Lung (tissue), 12 donors: ENCODE measurements around the gene B4GALT6. TPM values are rescaled to one million over a fixed set of nuclear protein-coding genes. Genes with fewer than 3 reads are reported as not detected.

ENCODE experiments used
- ATAC-seq: fragments of 200-7000 bp; cut with Tn5 transposase; one replicate; pipeline ENCODE4 v1.9.1; 2020; ENCODE audit warnings: moderate number of reproducible peaks; ENCODE audit not compliant: insufficient read depth, low FRiP score
- DNase-seq, 3 donors: peaks; one replicate each; pipeline ENCODE4 v3.0.0-alpha.2; 2013 to 2017
- H3K27ac ChIP-seq, 2 donors: one replicate each; pipeline ENCODE4 v1.5.1; 2013; ENCODE audit warnings: mild to moderate bottlenecking in 2 of 2, moderate library complexity in 2 of 2, control low read depth in 1 of 2, inconsistent platforms in 1 of 2, low read depth in 1 of 2, low read length in 1 of 2
- H3K27me3 ChIP-seq, 3 donors: one replicate each; pipeline ENCODE4 v1.5.1; 2013; ENCODE audit warnings: low read length in 2 of 3; ENCODE audit not compliant: control insufficient read depth in 3 of 3, insufficient read depth in 3 of 3
- H3K36me3 ChIP-seq, 4 donors: one replicate each; pipeline ENCODE4 v1.5.1; 2013; ENCODE audit warnings: low read length in 4 of 4, mild to moderate bottlenecking in 1 of 4, moderate library complexity in 1 of 4; ENCODE audit not compliant: control insufficient read depth in 4 of 4, insufficient read depth in 4 of 4
- H3K4me1 ChIP-seq, 5 donors: one replicate each; pipeline ENCODE4 v1.5.1; 2013; ENCODE audit warnings: low read length in 5 of 5, mild to moderate bottlenecking in 2 of 5, moderate library complexity in 1 of 5; ENCODE audit not compliant: control insufficient read depth in 5 of 5, insufficient read depth in 5 of 5
- H3K4me3 ChIP-seq: one replicate; pipeline ENCODE4 v1.5.1; 2013; ENCODE audit warnings: mild to moderate bottlenecking, control low read depth, moderate library complexity
- H3K9ac ChIP-seq, 2 donors: one replicate each; pipeline ENCODE4 v1.5.1; 2013; ENCODE audit warnings: low read length in 2 of 2, control low read depth in 1 of 2; ENCODE audit not compliant: insufficient read depth in 1 of 2
- H3K9me3 ChIP-seq, 4 donors: one replicate each; pipeline ENCODE4 v1.5.1; 2013; ENCODE audit warnings: low read length in 3 of 4, mild to moderate bottlenecking in 1 of 4, moderate library complexity in 1 of 4; ENCODE audit not compliant: control insufficient read depth in 4 of 4, insufficient read depth in 3 of 4
- CTCF ChIP-seq: IDR thresholded peaks from 2 replicates; pipeline ENCODE4 v1.5.1; 2012; ENCODE audit warnings: mild to moderate bottlenecking; ENCODE audit errors: control extremely low read depth, extremely low read depth
- WGBS, 2 donors: extraction: QIAGEN DNeasy Blood & Tissue Kit; methylation state at CpG; one replicate each; pipeline ENCODE4 v1.1.7; 2013; 5-methylcytosine and 5-hydroxymethylcytosine counted together
- polyA plus RNA-seq, 2 donors: library from polyadenylated mRNA; stranded (reverse); fragments of 200-250 nt; gene quantifications; one replicate each; pipeline ENCODE4 v1.2.1, GENCODE V29; 2013
- total RNA-seq, 2 donors: library from RNA; depleted of rRNA in 1 of 2; stranded (reverse); fragments of >200 nt in 1 of 2; gene quantifications; one replicate each; pipeline ENCODE4 v1.2.1, GENCODE V29; 2014 to 2021
- donor health status: control.
- donor health status: control.
- donor health status: Bipolar disorder and iron deficiency.
- donor health status: healthy.
- donor health status: DM: yes; HTN: yes; CAD: no.

Gene B4GALT6
- total and polyA plus RNA-seq, 4 donors, result 0.86 to 7.5 (median 3.0) TPM

GRCh38 chr18:31633392-31634330, 50.7 kb downstream of the B4GALT6 start:
- H3K9me3 ChIP-seq, result no peaks in the 10 kb centered on the region

GRCh38 chr18:31632356-31632755, 52.0 kb downstream of the B4GALT6 start:
- H3K9ac ChIP-seq, result no peak overlapping the region
- H3K27ac ChIP-seq, result no peak overlapping the region
- H3K36me3 ChIP-seq, result peaks cover 0 to 6% (median 0%) of the 10 kb centered on the region in 4 donors
- WGBS, 2 donors, result 89 to 90% methylated on average over 1 of the region's 1 CpG
- DNase-seq (no peak), ATAC-seq (no peak)
- no peaks in the 10 kb centered on the region for H3K4me1 ChIP-seq
- no peak for TF ChIP-seq CTCF
- no peaks in the 10 kb centered on the region for H3K9me3 ChIP-seq
- no peaks in the 10 kb centered on the region for H3K27me3 ChIP-seq
- no peak overlapping the region for H3K4me3 ChIP-seq

More at GRCh38 chr18:31633392-31634330, 50.7 kb downstream of the B4GALT6 start:
- WGBS, 2 donors, result 39 to 64% methylated on average over 10 of the region's 10 CpGs
- no peak for TF ChIP-seq CTCF
- ATAC-seq (no peak), DNase-seq (no peak)
- Histone ChIP-seq H3K4me1 (no peaks in the 10 kb centered on the region), H3K9ac (no peak overlapping the region), H3K4me3 (no peak overlapping the region), H3K36me3 (peaks cover 0 to 6% (median 0%) of the 10 kb centered on the region in 4 donors), H3K27me3 (no peaks in the 10 kb centered on the region), H3K27ac (no peak overlapping the region)

- Histone ChIP-seq H3K9ac (no peak overlapping the region), H3K27me3 (no peaks in the 10 kb centered on the region), H3K4me1 (no peaks in the 10 kb centered on the region), H3K9me3 (no peaks in the 10 kb centered on the region), H3K4me3 (no peak overlapping the region), H3K27ac (no peak overlapping the region), H3K36me3 (peaks cover 0 to 6% (median 0%) of the 10 kb centered on the region in 4 donors)
- ATAC-seq (no peak), DNase-seq (no peak)
- WGBS, 2 donors, result 94 to 100% methylated on average over 1 of the region's 1 CpG
- TF ChIP-seq CTCF, result no peak
Observed at GRCh38 chr18:31631526-31631925, 52.9 kb downstream of the B4GALT6 start.
